HT-29 (cell line): ENCODE data around the gene MMP20. TPM values are rescaled to one million over a fixed set of nuclear protein-coding genes. Genes with fewer than 3 reads are reported as not detected.

ENCODE experiments used
- total RNA-seq: library from RNA; depleted of rRNA; stranded (reverse); fragments of >200 nt; shearing (Covaris generic); gene quantifications from 2 replicates; pipeline ENCODE4 v1.2.3, GENCODE V29; 2014; rRNA removed

MMP20 gene
- total RNA-seq, 1 experiment from 2014 or later: not detected

Other genes with a start within 250 kb of the MMP20 start
- 152 and 161 TPM in 2 replicates for gene TMEM123, start 172.6 kb downstream of the MMP20 start, total RNA-seq
- 88.5 and 98.1 TPM in 2 replicates for gene MMP7, start 94.6 kb downstream of the MMP20 start, total RNA-seq
- not detected in 2 replicates for gene MMP27, start 80.4 kb upstream of the MMP20 start, total RNA-seq
- not detected in 2 replicates for gene MMP8, start 99.6 kb upstream of the MMP20 start, total RNA-seq
- gene MMP10, start 155.3 kb upstream of the MMP20 start, total RNA-seq: not detected in 2 replicates
- not detected in 2 replicates for gene MMP1, start 172.8 kb upstream of the MMP20 start, total RNA-seq
- gene MMP3, start 218.3 kb upstream of the MMP20 start, total RNA-seq: not detected in 2 replicates
- gene MMP12, start 249.7 kb upstream of the MMP20 start, total RNA-seq: not detected in 2 replicates